ENCODE measurements around the gene DGCR6L. TPM values are rescaled to one million over a fixed set of nuclear protein-coding genes. Genes with fewer than 3 reads are reported as not detected.
"Not testable (repeated sequence)": the region's sequence is repeated elsewhere in the genome, so short reads cannot be mapped to it uniquely, and the experiment has no call there.

The DGCR6L gene
- total RNA-seq, 1 experiment from 2014 or later = 38.6 TPM

DNA sequence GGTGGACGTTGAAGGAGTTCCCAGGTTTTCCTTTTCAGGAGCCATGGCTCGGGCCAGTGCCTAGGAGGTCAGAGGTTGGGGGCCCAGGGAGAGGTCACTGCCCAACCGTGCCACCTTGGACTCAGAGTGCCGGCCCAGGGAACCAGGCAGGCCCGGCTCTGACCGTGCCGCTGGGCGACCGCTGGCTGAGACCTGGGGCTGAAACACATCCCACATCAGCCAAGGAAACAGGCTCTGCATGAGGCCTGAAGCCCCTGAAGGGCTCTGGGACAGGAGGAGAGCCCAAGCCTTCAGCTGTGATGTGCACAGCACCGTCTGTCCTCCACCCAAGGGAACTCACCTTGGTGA, 29.8 kb downstream of the DGCR6L start:
- Histone ChIP-seq H3K18ac (ENCODE audit: insufficient read length, low read depth, low read length) (no peak overlapping the region), H3K79me2 (ENCODE audit: insufficient read depth, low read length) (no peaks in the 10 kb centered on the region), H3K23ac (ENCODE audit: insufficient read length, low read depth, low read length) (no peak overlapping the region), H2AK5ac (ENCODE audit: insufficient read length, low read length) (no peak overlapping the region), H2BK15ac (ENCODE audit: low read depth, low read length) (no peak overlapping the region), H3K27me3 (ENCODE audit: insufficient read depth, low read length) (no peaks in the 10 kb centered on the region), H2BK20ac (ENCODE audit: low read depth, low read length, poor library complexity, severe bottlenecking) (no peak overlapping the region), H3K14ac (ENCODE audit: insufficient read depth, low read length) (no peak overlapping the region; the same call in 1 of the 2 replicates), H4K5ac (ENCODE audit: insufficient read length, low read depth, low read length) (no peak overlapping the region), H3K9ac (ENCODE audit: extremely low read depth, insufficient read length, low read length) (no peak overlapping the region), H2BK5ac (ENCODE audit: insufficient read length, low read length) (no peak overlapping the region), H2BK120ac (ENCODE audit: low read depth, low read length, poor library complexity, severe bottlenecking) (no peak overlapping the region), H4K8ac (replicated peaks; ENCODE audit: insufficient read length, low read depth, low read length) (no peak overlapping the region), H3T11ph (ENCODE audit: low read length) (no peak overlapping the region), H3K27ac (ENCODE audit: insufficient read length, low read depth, low read length) (no peak overlapping the region), H3K56ac (ENCODE audit: insufficient read length, low read depth, low read length) (no peak overlapping the region), H3K23me2 (ENCODE audit: insufficient read length, low read depth, low read length, poor library complexity, severe bottlenecking) (no peaks in the 10 kb centered on the region), H3K4me1 (ENCODE audit: insufficient read depth, low read length) (no peaks in the 10 kb centered on the region), H4K20me1 (ENCODE audit: control insufficient read depth, insufficient read depth, insufficient read length) (no peaks in the 10 kb centered on the region), H3K79me1 (ENCODE audit: insufficient read depth, low read depth, low read length, poor library complexity, severe bottlenecking) (no peaks in the 10 kb centered on the region), H2BK12ac (ENCODE audit: insufficient read length, low read depth, low read length) (no peak overlapping the region), H4K91ac (ENCODE audit: insufficient read length, low read depth, low read length) (no peak overlapping the region), H3K4ac (ENCODE audit: low read depth, low read length) (no peak overlapping the region), H3K4me2 (ENCODE audit: insufficient read depth, insufficient read length, low read length) (no peak overlapping the region), H3K9me3 (ENCODE audit: control insufficient read depth, low read depth, low read length) (no peaks in the 10 kb centered on the region), H2AFZ (ENCODE audit: low read length) (no peak overlapping the region)
- Mint-ChIP-seq H3K4me1 (peaks cover 0 to 3% of the 10 kb centered on the region in 2 experiments; a peak in 1 of 4 replicates), H3K9me3 (no peaks in the 10 kb centered on the region), H3K4me3 (no peak overlapping the region), H3K27me3 (ENCODE audit: low read depth) (peaks cover 5% of the 10 kb centered on the region), H3K27ac (no peak overlapping the region), H3K36me3 (ENCODE audit: insufficient read depth in 1 of 3, low read depth in 3 of 3) (no peaks in the 10 kb centered on the region)
- TF ChIP-seq, protein P1, sequence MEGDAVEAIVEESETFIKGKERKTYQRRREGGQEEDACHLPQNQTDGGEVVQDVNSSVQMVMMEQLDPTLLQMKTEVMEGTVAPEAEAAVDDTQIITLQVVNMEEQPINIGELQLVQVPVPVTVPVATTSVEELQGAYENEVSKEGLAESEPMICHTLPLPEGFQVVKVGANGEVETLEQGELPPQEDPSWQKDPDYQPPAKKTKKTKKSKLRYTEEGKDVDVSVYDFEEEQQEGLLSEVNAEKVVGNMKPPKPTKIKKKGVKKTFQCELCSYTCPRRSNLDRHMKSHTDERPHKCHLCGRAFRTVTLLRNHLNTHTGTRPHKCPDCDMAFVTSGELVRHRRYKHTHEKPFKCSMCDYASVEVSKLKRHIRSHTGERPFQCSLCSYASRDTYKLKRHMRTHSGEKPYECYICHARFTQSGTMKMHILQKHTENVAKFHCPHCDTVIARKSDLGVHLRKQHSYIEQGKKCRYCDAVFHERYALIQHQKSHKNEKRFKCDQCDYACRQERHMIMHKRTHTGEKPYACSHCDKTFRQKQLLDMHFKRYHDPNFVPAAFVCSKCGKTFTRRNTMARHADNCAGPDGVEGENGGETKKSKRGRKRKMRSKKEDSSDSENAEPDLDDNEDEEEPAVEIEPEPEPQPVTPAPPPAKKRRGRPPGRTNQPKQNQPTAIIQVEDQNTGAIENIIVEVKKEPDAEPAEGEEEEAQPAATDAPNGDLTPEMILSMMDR (conservative IDR thresholded peaks at IDR 0.05) = no peak
- WGBS (ENCODE audit: extremely low coverage, insufficient read length, low lambda C conversion rate) = no CpG with 5 or more reads among the region's 10 CpGs
- no peak for DNase-seq

DNA sequence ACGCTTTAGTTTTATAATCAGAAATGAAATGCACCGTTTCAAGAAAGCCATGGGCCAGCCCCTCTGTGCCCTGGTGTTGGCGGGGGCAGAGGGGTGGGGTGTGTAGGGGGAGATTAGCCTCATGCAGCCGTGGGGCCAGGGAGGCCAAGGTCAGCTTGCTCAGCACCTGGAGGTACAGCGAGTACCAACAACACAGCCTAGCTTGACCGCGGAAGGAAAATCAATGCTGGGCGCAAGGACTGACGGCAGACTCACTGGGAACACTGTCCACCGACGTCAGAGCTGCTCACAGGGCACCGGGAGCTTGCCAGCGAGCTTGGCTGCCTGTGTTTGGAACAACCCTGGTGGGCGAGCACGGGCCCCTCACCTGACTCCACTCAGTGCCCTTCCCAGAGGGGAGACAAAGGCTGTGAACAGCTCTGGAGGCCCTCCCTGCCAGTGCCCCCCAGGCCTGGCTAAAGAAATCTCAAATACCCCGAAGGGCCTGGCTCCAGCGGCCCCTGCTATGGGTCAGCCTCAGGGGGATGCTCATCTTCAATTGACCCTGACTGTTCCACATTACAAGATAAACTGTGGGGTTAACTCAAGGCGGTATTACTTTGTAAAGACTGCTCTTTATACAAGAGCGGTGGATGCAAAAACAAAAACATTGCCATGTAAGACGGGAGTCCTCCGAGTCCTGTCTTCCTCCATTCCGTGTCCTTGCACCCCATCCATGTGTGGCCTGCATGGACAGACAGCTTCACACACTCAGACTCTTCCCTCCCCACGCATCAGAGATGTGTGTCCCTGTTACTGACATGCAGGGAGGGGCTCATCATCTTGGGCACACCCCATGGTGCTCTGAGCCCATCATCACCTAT, 30.4 kb downstream of the DGCR6L start:
- H2BK15ac ChIP-seq (ENCODE audit: low read depth, low read length); H2BK12ac ChIP-seq (ENCODE audit: insufficient read length, low read depth, low read length); H4K91ac ChIP-seq (ENCODE audit: insufficient read length, low read depth, low read length): not testable (repeated sequence)

More for the DNA sequence above, 30.4 kb downstream of the DGCR6L start:
- H3K79me1 ChIP-seq (ENCODE audit: insufficient read depth, low read depth, low read length, poor library complexity, severe bottlenecking); H4K5ac ChIP-seq (ENCODE audit: insufficient read length, low read depth, low read length); H3K23me2 ChIP-seq (ENCODE audit: insufficient read length, low read depth, low read length, poor library complexity, severe bottlenecking); H4K8ac ChIP-seq (replicated peaks; ENCODE audit: insufficient read length, low read depth, low read length); H3K4me2 ChIP-seq (ENCODE audit: insufficient read depth, insufficient read length, low read length); H3K79me2 ChIP-seq (ENCODE audit: insufficient read depth, low read length); H3K14ac ChIP-seq (ENCODE audit: insufficient read depth, low read length); H3K18ac ChIP-seq (ENCODE audit: insufficient read length, low read depth, low read length); H3T11ph ChIP-seq (ENCODE audit: low read length); H3K4ac ChIP-seq (ENCODE audit: low read depth, low read length); H3K4me3 Mint-ChIP-seq; H2AFZ ChIP-seq (ENCODE audit: low read length); H3K9me3 ChIP-seq (ENCODE audit: control insufficient read depth, low read depth, low read length); H3K9ac ChIP-seq (ENCODE audit: extremely low read depth, insufficient read length, low read length); H2BK5ac ChIP-seq (ENCODE audit: insufficient read length, low read length); H3K27me3 ChIP-seq (ENCODE audit: insufficient read depth, low read length); H3K27ac ChIP-seq (ENCODE audit: insufficient read length, low read depth, low read length); H4K20me1 ChIP-seq (ENCODE audit: control insufficient read depth, insufficient read depth, insufficient read length); H3K4me1 ChIP-seq (ENCODE audit: insufficient read depth, low read length); H3K23ac ChIP-seq (ENCODE audit: insufficient read length, low read depth, low read length); H3K4me1 Mint-ChIP-seq; H3K27me3 Mint-ChIP-seq (ENCODE audit: low read depth); H3K56ac ChIP-seq (ENCODE audit: insufficient read length, low read depth, low read length); DNase-seq; H3K9me3 Mint-ChIP-seq; H2AK5ac ChIP-seq (ENCODE audit: insufficient read length, low read length); H3K36me3 Mint-ChIP-seq (ENCODE audit: insufficient read depth in 1 of 3, low read depth in 3 of 3); H2BK20ac ChIP-seq (ENCODE audit: low read depth, low read length, poor library complexity, severe bottlenecking); H3K27ac Mint-ChIP-seq; H2BK120ac ChIP-seq (ENCODE audit: low read depth, low read length, poor library complexity, severe bottlenecking): not testable (repeated sequence)
- WGBS (ENCODE audit: extremely low coverage, insufficient read length, low lambda C conversion rate) = no CpG with 5 or more reads among the region's 23 CpGs

All from H9 (cell line).